ENCODE measurements around the gene PNLIPRP2.

DNA sequence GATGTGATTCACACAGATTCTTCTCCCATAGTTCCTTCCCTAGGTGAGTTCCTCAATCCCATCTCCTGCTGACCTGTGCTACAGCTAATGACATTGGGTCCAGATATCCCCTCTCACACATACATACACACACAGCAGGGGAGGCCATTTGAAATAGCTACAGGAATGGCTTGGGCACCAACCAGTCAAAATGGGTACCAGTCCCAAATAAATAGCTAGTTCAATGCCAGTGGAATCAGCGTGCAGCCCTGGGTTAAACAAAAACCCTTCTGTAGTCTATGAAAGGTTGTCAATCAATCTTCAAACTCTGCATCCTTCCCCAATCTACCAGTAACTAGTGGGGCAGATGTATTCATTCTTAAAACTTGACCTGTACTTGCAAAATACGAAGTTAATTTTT is 9.3 kb downstream of the PNLIPRP2 start:
- TF ChIP-seq, protein P1, sequence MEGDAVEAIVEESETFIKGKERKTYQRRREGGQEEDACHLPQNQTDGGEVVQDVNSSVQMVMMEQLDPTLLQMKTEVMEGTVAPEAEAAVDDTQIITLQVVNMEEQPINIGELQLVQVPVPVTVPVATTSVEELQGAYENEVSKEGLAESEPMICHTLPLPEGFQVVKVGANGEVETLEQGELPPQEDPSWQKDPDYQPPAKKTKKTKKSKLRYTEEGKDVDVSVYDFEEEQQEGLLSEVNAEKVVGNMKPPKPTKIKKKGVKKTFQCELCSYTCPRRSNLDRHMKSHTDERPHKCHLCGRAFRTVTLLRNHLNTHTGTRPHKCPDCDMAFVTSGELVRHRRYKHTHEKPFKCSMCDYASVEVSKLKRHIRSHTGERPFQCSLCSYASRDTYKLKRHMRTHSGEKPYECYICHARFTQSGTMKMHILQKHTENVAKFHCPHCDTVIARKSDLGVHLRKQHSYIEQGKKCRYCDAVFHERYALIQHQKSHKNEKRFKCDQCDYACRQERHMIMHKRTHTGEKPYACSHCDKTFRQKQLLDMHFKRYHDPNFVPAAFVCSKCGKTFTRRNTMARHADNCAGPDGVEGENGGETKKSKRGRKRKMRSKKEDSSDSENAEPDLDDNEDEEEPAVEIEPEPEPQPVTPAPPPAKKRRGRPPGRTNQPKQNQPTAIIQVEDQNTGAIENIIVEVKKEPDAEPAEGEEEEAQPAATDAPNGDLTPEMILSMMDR (IDR thresholded peaks at IDR 0.05): no peak
- no peak for TF ChIP-seq POLR2A (IDR thresholded peaks at IDR 0.05)
